DMS 273 (cell line): ENCODE results near the gene CSF1R.

ENCODE experiments used
- DNase-seq: peaks from one replicate; lab custom pipeline; 2025; ENCODE audit not compliant: unreplicated experiment; lab: John Stamatoyannopoulos, UW

The CSF1R gene

DNA sequence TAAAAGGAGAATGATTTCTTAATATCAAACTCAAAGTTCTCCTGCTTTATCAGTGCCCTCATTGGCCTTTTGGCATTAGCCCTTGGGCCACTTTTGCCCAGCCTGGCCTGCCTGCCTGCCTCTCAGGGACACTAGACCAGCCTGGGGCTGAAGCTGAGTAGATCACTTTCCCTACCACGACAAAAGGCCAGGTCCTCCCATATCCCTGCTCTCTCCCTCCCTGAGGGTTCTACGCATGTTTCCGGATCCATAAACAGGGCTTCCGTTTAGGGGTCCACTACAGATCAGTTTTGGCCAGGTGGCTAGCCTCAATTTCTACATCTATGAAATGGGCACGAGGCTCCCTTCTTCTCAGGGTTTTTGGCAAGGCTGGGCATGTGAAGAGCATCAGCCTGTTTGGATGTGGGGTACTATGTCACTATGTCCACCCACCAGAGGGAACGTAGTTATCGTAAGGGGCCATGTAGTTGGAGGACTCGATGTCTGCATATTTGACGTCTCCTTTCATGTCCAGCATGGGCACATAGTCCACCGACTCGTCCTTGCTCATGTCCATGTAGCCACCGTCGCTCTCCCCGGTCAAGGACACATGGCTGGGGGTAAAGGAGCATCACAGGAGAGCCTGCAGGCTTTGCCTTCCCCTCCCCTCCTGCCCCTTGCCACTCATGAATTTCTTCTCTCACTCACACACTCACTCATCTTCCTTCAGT is 35.2 kb upstream of the CSF1R start:
- DNase-seq, result no peak

DNA sequence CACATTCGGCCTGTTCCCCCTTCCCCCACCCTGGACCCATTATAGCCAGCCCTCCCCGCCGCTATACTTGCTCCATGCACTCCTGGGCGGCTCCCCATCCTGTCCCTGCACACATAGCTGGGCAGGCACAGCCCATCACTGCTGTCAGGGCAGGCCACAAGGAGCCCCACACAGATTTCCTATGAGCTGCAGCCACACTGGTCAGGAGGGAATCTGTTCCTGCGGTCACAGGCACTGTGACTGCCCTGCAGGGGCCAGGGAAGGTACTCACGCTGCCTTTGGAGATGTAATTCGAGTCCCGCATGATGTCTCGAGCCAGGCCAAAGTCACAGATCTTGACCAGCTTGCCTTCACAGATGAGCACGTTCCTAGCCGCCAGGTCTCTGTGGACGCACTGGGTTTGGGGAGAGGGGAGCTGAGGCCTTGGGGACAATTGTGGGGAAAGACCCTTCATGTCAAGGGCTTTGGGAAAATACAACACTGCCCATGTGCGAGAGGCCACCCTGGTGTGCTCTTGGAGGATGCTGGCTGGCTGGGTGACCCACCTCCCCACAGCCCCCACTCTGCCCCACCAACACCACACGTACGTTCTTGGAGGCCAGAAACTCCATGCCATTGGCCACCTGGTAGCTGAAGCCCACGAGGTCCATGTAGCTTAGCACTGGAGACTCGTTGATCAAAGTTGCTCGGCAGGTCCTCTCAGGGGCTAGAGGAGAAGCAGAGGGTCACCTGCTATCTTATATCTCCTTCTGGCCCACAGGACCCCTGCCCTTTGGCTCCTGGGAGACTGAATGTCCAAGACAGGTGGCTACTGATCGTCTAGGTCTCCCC is 34.5 kb upstream of the CSF1R start:
- no peak for DNase-seq

DNA sequence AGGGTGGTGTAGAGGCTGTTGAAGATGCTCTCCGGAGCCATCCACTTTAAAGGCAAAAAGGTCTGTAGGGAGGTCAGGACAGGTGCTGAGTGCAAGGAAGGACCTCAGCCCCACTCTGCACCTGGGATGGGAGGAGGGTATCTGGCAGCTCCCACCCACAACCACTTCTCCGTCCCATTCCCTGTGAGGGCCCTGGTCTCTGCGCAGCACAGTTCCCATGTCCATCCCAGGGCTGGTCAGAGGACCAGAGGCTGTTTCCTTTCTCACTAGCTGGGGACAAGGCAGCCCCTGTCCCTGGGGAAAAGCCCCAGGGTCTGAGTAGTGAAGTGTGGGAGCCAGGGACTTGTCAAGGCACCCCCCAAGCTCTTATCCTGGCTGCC is 33.7 kb upstream of the CSF1R start:
- no peak for DNase-seq

DNA sequence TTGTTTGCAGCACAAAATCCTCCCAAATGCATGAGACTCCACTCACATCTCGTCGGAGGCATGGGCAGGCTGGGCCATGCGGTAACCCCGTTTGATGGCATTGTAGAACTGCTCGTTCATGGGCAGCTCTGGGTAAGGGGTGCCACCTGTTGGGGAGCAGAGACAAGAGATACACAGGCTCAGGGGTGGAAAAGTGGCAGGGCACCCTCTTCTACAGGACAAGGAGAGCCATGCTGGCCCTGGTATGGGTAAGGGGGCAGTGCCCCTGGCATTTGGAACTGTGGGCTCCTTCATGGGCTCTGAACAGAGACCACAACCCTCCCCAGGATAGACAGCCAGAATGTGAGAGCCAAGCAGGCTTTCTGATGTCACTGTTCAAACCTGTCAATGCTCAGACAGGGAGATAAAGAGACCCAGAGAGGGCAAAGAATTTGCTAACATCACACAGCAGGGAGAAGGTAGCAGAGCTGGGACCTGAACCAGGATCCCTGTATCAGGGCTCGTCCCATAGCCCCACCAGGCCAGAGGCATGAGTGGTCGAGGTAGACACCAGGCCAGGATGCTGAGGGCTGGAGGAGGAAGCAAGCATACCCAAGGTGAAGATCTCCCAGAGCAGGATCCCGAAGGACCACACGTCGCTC is 33.2 kb upstream of the CSF1R start:
- no peak for DNase-seq

DNA sequence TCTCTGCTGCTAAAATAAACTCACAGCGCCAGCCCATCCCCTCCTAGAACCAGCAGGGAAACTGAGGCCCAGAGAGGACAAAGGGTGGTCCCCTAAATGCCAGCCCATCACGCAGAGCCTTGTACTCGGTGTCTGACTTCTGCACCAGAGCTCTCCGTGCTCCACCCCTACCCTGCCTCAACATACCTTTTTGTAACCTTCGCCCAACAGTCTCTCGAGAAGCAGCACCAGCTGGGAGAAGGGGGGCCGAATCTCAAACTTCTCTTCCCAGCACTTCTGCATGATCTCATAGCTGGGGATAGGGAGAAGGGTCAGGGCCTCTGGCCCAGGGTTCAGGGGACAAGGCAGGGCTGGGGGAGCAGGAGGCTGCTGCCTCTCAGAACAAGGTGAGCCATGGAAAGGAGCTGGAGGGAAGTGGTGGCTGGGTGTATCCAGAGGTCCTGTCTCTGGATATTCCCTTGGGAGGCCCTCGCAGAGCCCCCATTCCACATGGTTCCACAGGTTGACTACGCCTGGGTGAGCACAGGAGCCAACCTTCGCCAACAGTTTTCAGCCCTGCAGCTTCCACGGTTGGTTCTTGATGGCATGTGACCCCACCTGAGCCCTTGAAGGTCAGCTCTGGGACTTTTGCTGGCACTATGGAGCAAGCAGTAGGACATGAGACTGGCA is 32.3 kb upstream of the CSF1R start:
- DNase-seq, result no peak

DNA sequence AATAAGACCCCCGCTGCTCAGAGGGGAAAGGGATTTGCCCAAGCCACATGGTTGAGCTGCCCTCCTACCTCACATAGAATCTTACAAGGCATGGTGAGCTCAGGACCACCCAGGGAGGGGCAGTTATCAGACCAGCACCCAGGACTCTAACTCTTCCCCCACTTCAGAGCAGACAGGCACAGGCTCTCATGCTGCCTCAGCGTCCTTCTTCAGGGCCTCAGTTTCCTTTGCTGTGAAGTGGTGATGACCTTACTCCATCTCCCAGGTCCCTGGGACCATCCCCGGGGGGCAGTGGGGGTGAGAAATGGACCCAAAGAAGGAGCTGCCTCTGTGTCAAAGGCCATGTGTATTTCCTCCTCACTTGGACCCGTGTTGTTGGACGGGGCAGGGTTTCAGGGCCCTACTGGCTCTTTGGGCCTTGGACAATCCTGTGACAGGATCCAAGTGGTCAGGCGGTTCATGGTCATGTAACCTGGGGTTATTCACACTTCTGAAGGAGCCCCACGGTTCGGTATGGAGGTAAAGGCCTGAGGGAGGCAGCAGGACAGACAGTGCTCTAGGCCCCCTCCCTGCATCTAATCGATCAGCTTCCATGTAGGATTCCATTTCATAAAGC is 31.7 kb upstream of the CSF1R start:
- no peak for DNase-seq

DNA sequence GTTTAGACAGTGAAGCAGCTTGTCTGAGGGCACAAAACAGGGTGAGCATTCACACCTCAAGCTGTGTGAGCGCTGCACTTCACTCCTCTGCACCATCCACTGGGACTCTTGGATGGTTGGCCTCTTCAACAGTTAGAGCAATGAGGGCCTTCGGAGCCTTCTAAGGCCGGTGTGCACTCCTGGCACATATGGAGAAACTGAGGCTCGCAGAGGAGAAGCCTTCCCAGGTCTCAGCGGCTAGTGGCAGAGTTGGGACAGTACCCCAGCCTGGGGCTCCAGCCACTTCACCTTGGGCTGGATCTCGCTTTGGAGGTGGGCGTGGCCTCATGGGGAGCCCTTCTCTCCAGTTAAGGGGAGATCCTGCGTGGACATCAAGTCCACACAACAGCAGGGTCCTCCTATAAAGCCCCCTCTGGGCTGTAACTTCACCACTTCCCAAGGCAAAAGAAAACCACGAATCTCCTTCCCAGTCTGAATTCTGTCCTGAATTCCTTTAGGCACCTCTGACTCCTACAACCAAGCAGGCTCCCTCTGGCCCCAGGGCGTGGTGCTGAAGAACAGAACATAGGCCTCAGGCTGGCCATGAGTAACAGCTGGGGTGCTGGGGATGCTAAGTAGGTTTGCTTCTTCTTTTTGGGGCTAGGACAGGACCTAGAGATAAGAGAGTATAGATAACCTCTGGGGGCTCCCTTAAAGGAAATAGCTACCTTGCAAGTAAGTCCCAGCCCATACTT is 30.5 kb upstream of the CSF1R start:
- DNase-seq, result no peak

DNA sequence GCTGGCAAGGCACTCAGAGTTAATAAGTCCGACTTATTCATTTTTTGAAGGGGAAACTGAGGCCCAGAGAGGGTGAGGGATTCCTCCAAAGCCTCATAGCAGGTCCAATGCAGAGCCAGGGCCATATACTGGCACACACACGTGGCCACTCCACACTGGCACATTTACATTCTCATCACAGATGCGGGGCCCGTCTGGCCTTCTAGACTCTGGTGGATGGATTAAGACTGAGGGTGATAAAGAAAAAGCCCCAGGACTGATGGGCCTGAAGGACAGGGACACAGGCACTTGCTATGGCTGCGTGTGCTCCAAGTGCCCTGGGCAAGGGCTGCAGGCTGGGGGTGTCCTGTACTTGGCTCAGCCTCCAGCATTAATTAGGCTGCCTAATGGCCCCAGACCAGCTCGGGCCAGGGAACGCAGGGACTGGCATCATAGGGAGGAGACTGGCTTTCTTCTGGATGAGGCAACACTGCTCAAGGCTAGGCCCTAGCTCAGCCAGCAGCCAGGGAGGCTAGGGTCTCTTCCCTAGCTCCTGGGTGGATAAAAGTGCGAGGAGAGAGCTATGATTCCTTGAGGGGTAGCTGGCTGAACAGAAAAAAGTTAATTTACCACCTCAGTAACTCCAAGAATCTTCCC is 28.5 kb upstream of the CSF1R start:
- no peak for DNase-seq

DNA sequence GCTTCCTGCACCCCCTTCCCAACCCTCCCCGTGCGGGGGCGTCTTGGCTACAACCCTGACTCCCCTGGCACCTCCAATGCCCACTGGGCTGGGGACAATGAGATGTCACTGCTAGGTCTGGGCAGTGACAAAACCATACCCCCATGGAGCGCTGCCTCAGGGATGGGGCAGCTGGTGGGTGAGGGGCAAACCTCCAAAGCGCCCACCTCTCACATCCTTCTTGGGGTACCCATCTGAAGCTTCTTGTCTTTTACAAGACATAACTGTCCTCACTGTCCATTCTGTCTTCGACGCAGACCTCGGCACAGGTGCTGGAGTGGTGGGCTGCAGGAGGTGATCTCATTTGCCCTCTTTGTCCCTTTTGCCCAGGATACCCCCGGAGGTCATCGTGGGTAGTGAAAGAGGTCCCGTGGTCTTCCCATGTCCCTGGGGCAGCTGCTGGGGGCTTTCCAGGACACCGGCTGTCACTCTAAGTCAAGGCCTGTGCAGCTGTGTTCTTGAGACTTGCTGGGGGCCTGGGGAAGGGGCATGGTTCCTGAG is 27.8 kb upstream of the CSF1R start:
- DNase-seq, result no peak

DNA sequence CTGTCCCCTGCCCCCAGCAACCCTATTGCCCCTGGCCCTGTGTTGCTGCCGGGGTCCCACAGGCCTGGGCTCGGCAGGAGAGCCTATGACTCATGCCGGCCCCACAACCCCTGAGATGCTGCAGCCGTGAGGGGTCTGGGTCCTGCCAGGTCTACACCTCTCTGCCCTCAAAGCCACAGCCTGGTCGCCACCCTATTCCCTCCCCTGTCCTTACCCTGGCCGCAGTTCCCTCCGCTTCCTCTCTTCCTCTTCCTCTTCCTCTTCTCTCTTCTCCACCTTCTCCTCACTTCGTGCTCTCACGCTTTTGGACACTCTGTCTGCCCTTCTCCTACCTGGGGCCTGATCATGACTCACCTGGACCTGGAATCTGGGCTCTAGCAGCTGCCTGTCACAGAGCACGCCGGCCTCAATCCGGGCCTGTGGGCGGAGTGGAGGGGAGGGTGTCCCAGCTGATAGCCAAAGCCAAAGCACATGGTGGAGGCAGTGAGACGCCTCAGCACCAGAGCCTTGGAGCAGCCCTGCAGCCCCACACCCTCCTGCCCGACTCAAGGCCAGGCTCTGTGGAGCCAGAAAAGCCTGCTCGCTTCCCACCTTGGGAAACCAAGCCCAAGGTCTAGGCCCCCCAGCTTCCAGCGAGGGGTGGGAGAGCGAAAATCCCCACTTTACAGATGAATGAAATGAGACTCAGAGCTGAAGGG is 26.8 kb upstream of the CSF1R start:
- no peak for DNase-seq

DNA sequence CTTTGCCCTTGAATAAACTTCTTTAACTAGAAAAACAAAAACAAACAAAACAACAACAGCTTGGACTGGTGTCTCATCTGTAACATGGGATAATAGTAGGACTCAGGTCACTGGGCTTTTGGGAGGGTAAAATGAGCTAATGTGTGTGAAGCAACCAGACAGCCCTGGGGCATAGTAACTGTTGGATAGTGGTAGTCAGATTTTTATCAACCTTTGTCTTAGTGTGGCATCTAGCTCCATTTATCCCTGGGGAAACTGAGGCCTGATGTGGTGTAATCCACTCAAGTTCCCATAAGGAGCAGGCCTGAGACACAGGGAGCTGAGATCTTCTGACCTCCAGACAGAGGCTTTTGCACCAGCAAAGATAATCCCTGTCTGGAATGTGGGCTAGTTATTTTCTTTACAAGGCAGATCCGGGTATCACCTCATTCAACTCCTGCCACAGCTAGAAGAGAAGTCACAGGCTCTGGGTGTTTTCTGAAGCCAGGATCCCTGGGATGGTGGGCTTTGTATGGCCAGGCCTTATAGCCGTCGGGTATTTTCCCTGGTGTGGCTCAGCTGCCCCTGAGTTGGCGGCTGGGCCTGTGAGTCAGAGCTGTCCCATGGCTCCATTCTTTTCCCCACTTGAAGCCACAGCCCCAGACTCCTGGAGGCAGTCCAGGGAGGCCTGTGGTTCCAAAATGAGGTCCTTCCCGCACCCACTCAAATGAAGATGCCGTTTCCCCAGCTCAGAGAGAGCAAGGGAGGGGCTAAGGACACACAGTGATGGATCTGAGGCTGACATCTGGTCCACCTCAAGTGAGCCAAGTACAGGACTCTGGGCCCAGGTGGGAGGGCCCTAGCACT is 26.1 kb upstream of the CSF1R start:
- no peak for DNase-seq

DNA sequence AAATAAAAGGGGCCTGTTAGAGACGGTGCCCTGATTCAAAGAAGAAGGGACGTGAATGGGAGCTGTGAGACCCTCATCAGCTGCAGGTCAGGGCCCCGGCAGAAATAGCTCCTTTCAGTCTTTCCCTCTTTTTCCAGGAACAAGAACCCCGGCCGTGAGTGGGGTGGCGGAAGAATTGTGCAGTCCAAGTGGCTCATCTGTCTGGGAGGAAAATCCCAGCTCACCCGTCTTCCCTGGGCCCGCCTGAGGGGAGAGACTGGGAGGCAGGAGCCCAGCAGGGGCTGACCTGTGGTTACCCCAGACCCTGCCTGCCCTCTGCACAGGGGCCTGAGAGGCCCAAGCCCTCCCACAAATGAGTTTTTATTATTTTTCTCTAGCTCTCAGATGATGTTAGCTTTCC is 24.8 kb upstream of the CSF1R start:
- DNase-seq, result no peak

DNA sequence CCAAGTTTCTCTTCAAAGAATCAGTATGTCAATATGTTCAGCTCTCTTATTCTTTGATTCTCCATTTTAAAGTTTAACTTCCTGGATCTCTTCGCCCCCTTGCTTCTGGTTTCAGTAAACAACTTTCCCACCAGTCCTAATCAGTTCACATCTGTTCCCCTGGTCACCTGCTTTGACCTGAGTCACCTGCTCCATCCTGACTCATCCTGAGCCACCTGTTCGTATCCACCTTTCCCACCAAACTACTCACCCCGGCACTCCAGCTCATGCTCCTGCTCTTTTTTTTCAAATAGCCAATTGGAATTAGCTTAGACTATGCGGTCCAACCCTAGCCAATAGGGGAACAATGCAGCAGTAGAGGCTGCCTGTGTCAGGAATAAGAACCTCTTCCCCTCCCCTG is 23.6 kb upstream of the CSF1R start:
- DNase-seq, result peak; percentile 22

DNA sequence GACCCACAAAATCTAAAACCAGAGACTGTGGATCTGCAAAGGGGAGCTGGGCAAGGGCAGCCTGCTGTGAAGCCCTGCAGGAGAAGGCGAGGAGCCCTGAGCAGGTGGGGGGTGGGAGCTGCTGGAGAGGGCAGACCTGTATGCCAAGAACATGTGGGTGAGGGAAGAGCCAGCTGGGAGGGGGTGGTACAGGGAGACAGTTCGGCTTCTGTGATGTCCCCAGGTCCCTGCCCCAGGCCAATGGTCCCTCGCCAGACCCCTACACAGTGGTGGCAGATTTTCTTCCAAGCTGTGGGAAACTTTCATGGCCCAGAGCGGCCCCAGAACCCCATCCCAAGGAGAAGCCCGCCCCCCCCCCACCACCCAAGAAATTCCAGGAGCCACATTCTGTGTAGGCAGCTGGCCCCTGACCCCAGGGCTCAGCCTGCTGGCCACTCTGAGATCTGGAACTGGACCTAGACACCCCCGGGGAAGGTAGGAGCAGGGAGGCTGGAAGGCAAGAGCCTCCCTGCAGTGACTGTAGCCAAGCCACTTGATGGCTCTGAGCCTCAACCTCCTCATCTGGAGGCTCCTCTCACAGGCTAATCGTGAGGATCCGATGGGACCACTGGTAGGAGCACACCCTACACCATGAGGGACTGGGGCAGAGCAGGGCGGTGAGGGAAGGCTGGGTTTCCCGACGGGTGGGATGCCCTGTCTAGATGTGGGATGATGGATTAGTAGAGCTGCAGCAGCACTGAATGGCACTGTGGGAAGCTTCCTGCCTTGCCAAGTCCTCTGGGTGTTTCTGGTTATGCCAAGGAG is 22.6 kb upstream of the CSF1R start:
- no peak for DNase-seq

DNA sequence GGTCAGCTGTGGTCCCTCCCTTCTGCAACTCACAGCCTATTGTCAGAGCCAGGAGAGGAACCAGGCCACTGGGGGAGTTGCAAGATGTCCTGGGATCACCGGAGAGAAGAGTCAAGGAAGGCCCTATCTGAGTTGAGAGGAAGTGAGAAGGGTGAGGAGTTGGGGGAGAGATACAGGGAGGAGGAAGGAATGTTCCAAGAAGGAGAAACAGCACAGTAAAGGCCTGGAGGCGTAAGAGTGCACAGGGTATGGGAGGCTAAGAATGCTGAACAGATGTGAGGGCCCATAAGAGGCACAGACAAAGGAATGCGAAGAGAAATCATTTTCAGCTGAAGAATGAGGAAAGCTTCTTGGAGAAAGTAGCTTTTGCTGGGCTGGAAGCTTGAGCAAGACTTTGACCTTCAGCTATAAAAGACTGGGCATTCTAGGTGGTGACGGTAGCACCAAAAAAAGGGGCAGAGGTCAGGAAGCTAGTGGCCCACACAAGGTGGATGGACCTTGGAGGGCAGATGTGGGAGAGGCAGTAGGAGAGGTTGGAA is 21.6 kb upstream of the CSF1R start:
- DNase-seq, result no peak

DNA sequence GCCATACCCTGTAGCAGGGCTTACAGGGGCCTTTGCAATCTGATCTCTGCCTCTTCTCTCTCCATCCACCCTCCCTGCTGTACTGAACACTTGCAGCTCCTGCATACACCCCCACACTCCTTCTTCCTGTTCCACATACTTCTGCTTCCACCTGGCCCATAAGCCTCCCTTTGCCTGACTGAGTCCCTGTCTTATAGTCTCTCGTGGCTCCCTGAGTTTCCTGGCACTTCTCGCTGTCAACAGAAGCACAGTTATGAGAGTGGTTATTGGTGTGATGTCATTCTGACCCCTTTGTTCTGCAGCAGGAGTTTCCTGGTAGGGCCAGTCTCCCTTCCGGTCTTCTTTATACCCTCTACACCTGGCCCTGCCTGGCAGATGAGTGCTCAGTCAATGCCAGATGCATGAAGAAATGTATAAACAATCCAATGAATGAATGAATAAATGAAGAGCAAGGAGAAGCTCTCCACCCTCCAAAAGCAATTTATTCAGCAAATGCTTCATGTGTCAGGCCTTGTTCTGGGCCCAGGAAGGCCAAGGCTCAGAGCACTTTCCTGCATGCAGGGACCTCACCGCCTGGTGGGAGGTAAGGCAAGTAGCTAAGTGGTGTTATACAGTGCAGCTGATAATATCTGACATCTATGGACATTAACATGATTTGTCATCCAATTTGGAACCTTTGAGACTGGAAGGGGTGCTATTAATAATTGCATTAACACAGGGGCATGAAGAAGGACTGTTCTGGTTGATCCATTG is 20.5 kb upstream of the CSF1R start:
- no peak for DNase-seq
